VCaP (cell line): ENCODE measurements around the gene MINDY2.
"Not testable (repeated sequence)": the region's sequence is repeated elsewhere in the genome, so short reads cannot be mapped to it uniquely, and the experiment has no call there.

Source experiments
- H3K27ac ChIP-seq: fragments of 450-650 bp; 2 replicates; pipeline ENCODE4 v1.5.1; 2017
- TF ChIP-seq, protein P1 (sequence below): fragments of 450-650 bp; conservative IDR thresholded peaks from 2 replicates; pipeline ENCODE4 v1.5.1; 2017; ENCODE audit warnings: mild to moderate bottlenecking, moderate library complexity

The MINDY2 gene

DNA sequence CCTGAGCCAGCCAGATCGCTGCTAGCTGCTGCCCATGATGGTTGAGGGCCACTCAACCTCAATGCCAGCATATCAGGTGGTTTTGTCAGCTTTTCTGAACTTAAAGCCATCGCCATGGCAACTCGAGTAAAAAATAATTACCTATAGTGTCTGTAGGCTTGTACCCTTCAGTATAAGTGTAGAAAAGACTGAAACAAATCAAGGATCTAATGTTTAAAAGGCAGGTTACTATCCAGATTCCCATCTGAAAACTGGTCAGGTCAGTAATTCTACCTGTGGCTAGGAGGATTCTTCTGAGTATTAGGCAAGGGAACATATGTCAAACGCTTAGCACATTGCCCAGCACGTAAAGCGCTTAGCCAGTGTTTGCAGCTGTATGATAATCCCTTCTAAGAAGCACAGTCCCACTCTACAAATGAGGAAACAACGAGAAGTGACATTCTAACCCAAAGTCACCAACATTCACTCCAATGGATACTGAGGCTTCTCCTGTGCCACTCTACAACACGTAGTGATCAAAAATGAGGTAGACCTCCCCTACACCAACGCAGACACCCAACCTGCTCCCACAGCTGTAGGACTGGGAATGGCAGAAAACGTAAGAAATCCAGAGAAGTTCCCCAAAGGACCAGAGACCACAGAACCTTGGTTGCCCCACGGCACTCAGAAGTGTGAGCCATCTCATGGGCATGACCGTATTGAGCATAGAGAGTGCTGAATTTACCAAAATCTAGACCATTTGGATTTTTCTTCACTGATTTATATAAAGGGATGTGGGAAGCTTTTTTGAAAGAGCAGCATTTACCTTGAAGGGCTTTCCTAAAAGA is 107.1 kb downstream of the MINDY2 start:
- TF ChIP-seq, protein P1, sequence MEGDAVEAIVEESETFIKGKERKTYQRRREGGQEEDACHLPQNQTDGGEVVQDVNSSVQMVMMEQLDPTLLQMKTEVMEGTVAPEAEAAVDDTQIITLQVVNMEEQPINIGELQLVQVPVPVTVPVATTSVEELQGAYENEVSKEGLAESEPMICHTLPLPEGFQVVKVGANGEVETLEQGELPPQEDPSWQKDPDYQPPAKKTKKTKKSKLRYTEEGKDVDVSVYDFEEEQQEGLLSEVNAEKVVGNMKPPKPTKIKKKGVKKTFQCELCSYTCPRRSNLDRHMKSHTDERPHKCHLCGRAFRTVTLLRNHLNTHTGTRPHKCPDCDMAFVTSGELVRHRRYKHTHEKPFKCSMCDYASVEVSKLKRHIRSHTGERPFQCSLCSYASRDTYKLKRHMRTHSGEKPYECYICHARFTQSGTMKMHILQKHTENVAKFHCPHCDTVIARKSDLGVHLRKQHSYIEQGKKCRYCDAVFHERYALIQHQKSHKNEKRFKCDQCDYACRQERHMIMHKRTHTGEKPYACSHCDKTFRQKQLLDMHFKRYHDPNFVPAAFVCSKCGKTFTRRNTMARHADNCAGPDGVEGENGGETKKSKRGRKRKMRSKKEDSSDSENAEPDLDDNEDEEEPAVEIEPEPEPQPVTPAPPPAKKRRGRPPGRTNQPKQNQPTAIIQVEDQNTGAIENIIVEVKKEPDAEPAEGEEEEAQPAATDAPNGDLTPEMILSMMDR = no peak
- H3K27ac ChIP-seq = no peak overlapping the region

DNA sequence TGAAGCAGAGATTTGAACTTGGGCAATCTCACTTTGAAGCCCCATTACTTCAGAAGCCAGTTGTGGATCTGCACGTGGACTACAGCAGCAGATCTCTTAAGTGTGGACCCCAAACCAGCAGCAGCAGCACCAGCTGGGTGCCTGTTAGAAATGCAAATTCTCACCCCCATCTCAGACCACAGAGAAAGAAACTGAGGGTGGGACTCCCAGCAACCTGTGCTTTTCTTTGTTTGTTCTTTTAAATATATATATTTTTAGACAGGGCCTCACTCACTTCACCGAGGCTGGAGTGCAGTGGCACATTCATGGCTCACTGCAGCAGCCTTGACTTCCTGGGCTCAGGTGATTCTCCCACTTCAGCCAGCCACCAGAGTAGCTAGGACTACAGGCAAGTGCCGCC is 109.2 kb downstream of the MINDY2 start:
- no peak overlapping the region for H3K27ac ChIP-seq
- TF ChIP-seq, protein P1 = no peak

DNA sequence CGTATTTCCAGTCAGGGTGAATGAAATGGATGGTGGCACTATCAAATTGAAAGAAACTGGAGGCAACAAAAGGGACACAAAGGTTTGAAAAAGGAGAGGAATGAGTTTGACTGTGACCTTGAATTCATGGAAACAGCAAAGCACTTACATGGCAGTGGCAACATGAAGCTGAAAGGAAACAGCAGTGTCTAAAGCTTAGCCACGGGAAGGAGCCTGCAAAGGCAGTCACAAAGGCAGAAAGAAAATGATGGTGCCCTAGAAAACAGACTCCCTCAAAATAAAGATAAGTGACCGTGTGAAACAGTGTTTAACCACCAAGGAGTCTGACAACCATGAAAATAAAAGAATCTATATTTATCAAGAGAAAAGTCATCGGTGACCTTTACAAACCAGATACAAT is 111.1 kb downstream of the MINDY2 start:
- TF ChIP-seq, protein P1 = no peak

DNA sequence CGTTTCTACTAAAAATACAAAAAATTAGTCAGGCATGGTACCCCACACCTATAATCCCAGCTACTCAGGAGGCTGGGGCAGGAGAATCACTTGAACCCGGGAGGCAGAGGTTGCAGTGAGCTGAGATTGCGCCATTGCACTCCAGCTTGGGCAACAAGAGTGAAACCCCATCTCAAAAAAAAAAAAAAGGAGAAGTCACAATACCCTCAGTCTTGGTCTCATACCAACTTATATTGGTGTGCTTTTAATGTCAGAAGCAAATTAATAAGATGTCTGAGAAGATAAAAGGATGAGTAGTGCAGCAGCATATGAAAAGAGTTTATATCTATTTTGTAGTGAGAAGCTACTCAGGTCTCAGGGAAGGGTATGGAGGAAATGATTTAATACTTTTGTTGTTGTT is 112.8 kb downstream of the MINDY2 start:
- H3K27ac ChIP-seq = not testable (repeated sequence)

More for the DNA sequence above, 111.1 kb downstream of the MINDY2 start:
- no peak overlapping the region for H3K27ac ChIP-seq

DNA sequence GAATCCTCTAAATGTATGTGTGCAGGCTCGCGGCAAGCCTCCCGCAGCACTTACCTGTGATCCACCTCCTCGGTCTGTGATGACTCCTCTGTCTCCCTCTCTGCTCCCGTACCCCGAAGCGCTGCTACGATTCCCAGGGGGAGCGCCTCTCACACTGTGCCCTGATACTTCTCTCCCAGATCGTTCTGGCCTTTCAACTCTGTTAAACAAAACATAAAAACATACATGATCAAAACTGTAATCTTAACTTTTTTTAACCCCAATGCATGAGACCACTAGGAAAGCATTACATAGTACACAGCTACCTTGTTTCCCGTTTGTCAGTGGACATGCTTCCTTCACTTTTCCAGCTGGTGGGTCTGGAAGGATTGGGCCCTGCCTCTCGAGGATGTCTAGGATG is 115.8 kb downstream of the MINDY2 start:
- TF ChIP-seq, protein P1 = no peak
- no peak overlapping the region for H3K27ac ChIP-seq

DNA sequence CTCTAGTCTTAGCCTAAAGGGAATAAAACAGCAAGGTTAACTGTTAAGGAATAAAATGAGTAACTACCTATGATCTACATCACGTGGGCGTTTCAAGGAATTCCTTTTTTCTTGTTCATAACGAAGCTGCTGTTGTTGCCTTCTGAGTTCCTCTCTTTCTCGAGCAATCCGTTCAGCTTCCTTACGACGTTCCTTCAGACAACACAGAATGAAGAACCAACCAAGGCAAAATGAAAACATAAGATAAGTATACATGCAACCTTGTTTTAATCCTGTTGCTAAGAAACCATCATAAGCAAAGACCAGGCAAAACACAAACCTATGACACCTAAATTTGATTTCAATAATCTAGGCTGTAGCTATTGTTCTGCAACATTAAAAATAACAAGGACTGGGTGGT is 118.3 kb downstream of the MINDY2 start:
- TF ChIP-seq, protein P1 = no peak
- no peak overlapping the region for H3K27ac ChIP-seq

DNA sequence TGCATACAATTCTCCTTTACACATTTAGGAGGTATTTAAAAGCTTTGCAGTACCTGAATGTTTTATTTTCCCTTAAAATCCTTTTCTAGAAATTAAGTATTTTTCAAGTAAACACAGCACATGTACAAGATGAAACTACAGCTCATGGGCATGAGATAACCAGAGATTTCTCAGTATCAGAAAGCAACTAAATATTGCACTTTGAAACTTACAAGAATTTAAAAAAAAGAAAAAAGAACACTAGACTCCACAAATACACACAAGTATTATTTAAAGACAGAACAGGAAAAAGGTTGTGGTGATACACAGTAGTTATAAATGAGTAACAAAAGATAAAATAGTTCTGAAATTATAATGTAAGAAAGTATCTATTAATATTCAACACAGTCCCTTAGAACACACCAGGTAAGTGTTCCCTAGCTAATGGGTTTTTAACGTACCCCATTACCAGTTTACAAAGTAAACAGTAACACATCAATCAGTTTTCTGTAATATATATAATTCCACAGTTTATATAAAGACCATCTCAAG is 127.1 kb downstream of the MINDY2 start:
- TF ChIP-seq, protein P1 = no peak

DNA sequence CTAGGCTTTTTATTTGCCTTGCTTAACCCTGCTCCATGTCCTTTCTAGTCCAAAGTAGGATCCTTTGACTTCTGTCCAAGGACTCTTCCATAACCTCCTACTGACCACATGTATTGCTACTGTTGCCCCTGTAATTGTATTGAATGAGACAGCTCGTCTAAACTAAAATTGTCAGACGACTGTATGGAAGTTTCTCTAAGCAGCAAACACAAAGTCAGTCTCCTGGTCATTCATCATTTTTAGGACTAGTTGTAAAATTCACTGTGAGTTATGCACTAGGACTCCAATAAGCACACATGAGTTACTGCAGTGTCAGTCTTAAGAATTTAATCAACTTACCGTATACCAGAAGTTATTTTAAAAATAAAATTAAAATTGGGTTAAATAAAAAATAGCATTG is 129.5 kb downstream of the MINDY2 start:
- TF ChIP-seq, protein P1 = no peak
- no peak overlapping the region for H3K27ac ChIP-seq

More for the DNA sequence above, 127.1 kb downstream of the MINDY2 start:
- H3K27ac ChIP-seq = no peak overlapping the region
